Kidney epithelial cell (primary cell): Measurements from ENCODE around the gene SLC25A41. TPM values are rescaled to one million over a fixed set of nuclear protein-coding genes. Genes with fewer than 3 reads are reported as not detected.

ENCODE experiments used
- DNase-seq: peaks from one replicate; pipeline ENCODE4 v3.0.0-alpha.2; 2010; ENCODE audit warnings: low read depth
- H3K27me3 ChIP-seq: 2 replicates; pipeline ENCODE4 v1.6.0; 2011; ENCODE audit warnings: low read length; ENCODE audit not compliant: control insufficient read depth, insufficient read depth
- H3K36me3 ChIP-seq: 2 replicates; pipeline ENCODE4 v1.5.1; 2011; ENCODE audit warnings: low read length; ENCODE audit not compliant: control insufficient read depth, insufficient read depth
- H3K4me3 ChIP-seq: 2 replicates; pipeline ENCODE4 v1.5.1; 2011; ENCODE audit warnings: low read depth, mild to moderate bottlenecking, control low read depth, low read length
- total RNA-seq: library from RNA; depleted of rRNA; stranded (reverse); fragments of >200 nt; gene quantifications from 2 replicates; pipeline ENCODE4 v1.2.3, GENCODE V29; 2015
- TF ChIP-seq, protein P1 (sequence below): IDR thresholded peaks from 2 replicates; pipeline ENCODE4 v1.5.1; 2011; ENCODE audit warnings: mild to moderate bottlenecking, moderate library complexity, low read length, control low read depth, inconsistent platforms; ENCODE audit not compliant: insufficient read depth, poor library complexity, severe bottlenecking

The SLC25A41 gene
- total RNA-seq, 1 donor from 2014 or later = not detected

GRCh38 chr19:6387372-6387771 lies 46.2 kb downstream of the SLC25A41 start:
- TF ChIP-seq, protein P1, sequence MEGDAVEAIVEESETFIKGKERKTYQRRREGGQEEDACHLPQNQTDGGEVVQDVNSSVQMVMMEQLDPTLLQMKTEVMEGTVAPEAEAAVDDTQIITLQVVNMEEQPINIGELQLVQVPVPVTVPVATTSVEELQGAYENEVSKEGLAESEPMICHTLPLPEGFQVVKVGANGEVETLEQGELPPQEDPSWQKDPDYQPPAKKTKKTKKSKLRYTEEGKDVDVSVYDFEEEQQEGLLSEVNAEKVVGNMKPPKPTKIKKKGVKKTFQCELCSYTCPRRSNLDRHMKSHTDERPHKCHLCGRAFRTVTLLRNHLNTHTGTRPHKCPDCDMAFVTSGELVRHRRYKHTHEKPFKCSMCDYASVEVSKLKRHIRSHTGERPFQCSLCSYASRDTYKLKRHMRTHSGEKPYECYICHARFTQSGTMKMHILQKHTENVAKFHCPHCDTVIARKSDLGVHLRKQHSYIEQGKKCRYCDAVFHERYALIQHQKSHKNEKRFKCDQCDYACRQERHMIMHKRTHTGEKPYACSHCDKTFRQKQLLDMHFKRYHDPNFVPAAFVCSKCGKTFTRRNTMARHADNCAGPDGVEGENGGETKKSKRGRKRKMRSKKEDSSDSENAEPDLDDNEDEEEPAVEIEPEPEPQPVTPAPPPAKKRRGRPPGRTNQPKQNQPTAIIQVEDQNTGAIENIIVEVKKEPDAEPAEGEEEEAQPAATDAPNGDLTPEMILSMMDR = no peak
- H3K4me3 ChIP-seq = no peak overlapping the region
- peaks cover 2% of the 10 kb centered on the region for H3K36me3 ChIP-seq
- no peak for DNase-seq
- no peaks in the 10 kb centered on the region for H3K27me3 ChIP-seq

- no peak overlapping the region for H3K4me3 ChIP-seq
- TF ChIP-seq, protein P1 = no peak
- DNase-seq = no peak
- no peaks in the 10 kb centered on the region for H3K27me3 ChIP-seq
- peaks cover 1% of the 10 kb centered on the region for H3K36me3 ChIP-seq
Measured at GRCh38 chr19:6384381-6384780, 49.2 kb downstream of the SLC25A41 start.

GRCh38 chr19:6383188-6383587 lies 50.4 kb downstream of the SLC25A41 start:
- DNase-seq = no peak
- H3K27me3 ChIP-seq = no peaks in the 10 kb centered on the region
- TF ChIP-seq, protein P1 = no peak

GRCh38 chr19:6381030-6381750 lies 52.4 kb downstream of the SLC25A41 start:
- no peak for DNase-seq
- TF ChIP-seq, protein P1 = no peak
- Histone ChIP-seq H3K27me3 (no peaks in the 10 kb centered on the region), H3K4me3 (no peak overlapping the region), H3K36me3 (peaks cover 1% of the 10 kb centered on the region)

More at GRCh38 chr19:6383188-6383587, 50.4 kb downstream of the SLC25A41 start:
- H3K4me3 ChIP-seq = no peak overlapping the region
- peaks cover 1% of the 10 kb centered on the region for H3K36me3 ChIP-seq

DNA sequence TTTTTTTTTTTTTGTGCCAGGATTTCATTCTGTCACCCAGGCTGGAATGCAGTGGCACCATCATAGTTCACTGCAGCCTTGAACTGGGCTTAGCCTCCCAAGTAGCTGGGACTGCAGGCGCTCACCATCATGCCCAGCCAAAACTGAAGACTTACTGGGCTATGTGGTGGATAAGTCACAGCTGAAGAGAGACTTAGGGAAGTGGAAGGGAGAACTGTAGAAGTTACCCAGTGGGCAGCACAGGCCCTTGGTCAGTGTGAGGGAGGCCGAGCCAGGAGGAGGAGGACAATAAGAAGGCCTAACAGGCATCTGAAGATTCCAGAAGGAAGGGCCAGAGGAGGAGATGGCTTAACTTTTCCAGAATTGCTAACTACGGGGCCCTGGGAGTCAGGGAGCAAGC lies 53.8 kb downstream of the SLC25A41 start:
- TF ChIP-seq, protein P1 = no peak
- Histone ChIP-seq H3K27me3 (no peaks in the 10 kb centered on the region), H3K4me3 (no peak overlapping the region), H3K36me3 (peaks cover 1% of the 10 kb centered on the region)
- DNase-seq = no peak

DNA sequence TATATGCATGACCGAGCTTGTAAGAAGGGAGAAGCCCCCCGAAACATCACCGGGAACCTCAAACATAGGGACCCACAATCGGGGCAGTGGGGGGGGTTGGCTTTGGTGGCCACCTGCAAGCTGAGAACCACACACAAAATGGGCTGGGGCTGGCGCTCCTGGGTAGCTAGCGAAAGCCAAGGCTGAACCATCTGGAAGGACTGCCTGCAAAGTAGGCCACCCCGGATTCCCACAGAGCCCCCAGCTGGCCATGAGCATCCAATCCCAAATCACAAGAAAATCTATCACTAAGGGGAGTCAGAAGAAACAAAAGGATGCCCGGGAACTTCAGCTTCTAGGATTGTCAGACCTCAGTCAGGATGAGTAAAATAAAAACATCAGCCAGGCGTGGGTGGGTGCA lies 55.1 kb downstream of the SLC25A41 start:
- Histone ChIP-seq H3K27me3 (no peaks in the 10 kb centered on the region), H3K36me3 (peaks cover 1% of the 10 kb centered on the region), H3K4me3 (no peak overlapping the region)
- DNase-seq = no peak
- TF ChIP-seq, protein P1 = no peak
